Activated gamma-delta T cell treated with Interleukin-2 at 50 U/mL for 16 hours (primary cell): Measurements from ENCODE around the gene ALDH1A1.
"Not testable (repeated sequence)": the region's sequence is repeated elsewhere in the genome, so short reads cannot be mapped to it uniquely, and the experiment has no call there.

ENCODE experiments used
- DNase-seq: peaks from one replicate; pipeline ENCODE4 v3.0.0-alpha.2; 2020

The ALDH1A1 gene

GRCh38 chr9:72891043-72891442, 61.8 kb downstream of the ALDH1A1 start:
- no peak for DNase-seq

GRCh38 chr9:72888943-72889342, 63.9 kb downstream of the ALDH1A1 start:
- no peak for DNase-seq

- no peak for DNase-seq
Measured at GRCh38 chr9:72888067-72888466, 64.8 kb downstream of the ALDH1A1 start.

- no peak for DNase-seq
Measured at GRCh38 chr9:72886386-72886785, 66.5 kb downstream of the ALDH1A1 start.

- no peak for DNase-seq
Measured at GRCh38 chr9:72884508-72884907, 68.3 kb downstream of the ALDH1A1 start.

GRCh38 chr9:72883875-72884274, 69.0 kb downstream of the ALDH1A1 start:
- DNase-seq, result no peak

- no peak for DNase-seq
Measured at GRCh38 chr9:72882117-72882775, 70.6 kb downstream of the ALDH1A1 start.

- no peak for DNase-seq
Measured at GRCh38 chr9:72880821-72881220, 72.0 kb downstream of the ALDH1A1 start.

- DNase-seq, result no peak
Measured at GRCh38 chr9:72875221-72875620, 77.6 kb downstream of the ALDH1A1 start.

- DNase-seq, result no peak
Measured at GRCh38 chr9:72874344-72874743, 78.5 kb downstream of the ALDH1A1 start.

- DNase-seq, result no peak
Measured at GRCh38 chr9:72873456-72873855, 79.4 kb downstream of the ALDH1A1 start.

- no peak for DNase-seq
Measured at GRCh38 chr9:72872718-72873117, 80.1 kb downstream of the ALDH1A1 start.

- DNase-seq, result no peak
Measured at GRCh38 chr9:72871685-72872084, 81.2 kb downstream of the ALDH1A1 start.

- DNase-seq, result no peak
Measured at GRCh38 chr9:72864327-72864726, 88.5 kb downstream of the ALDH1A1 start.

- no peak for DNase-seq
Measured at GRCh38 chr9:72863456-72864094, 89.3 kb downstream of the ALDH1A1 start.

GRCh38 chr9:72862788-72863187, 90.1 kb downstream of the ALDH1A1 start:
- not testable (repeated sequence) for DNase-seq

GRCh38 chr9:72858089-72858912, 94.6 kb downstream of the ALDH1A1 start:
- DNase-seq, result no peak

GRCh38 chr9:72857624-72857996, 95.2 kb downstream of the ALDH1A1 start:
- no peak for DNase-seq

GRCh38 chr9:72856972-72857623, 95.8 kb downstream of the ALDH1A1 start:
- DNase-seq, result no peak

GRCh38 chr9:72855890-72856523, 96.8 kb downstream of the ALDH1A1 start:
- no peak for DNase-seq

- no peak for DNase-seq
Measured at GRCh38 chr9:72855321-72855720, 97.5 kb downstream of the ALDH1A1 start.
